HepG2 (cell line): ENCODE data around the gene CCN2. TPM values are rescaled to one million over a fixed set of nuclear protein-coding genes. Genes with fewer than 3 reads are reported as not detected.

Source experiments
- AKAP8 ChIP-seq: sonication (generic); formaldehyde crosslinking; IDR thresholded peaks from 2 replicates; pipeline ENCODE4 v1.5.1; 2020; ENCODE audit warnings: mild to moderate bottlenecking, missing genetic modification reagents
- ARID2 ChIP-seq: sonication (generic); formaldehyde crosslinking; IDR thresholded peaks from 2 replicates; pipeline ENCODE4 v1.8.1; 2022; ENCODE audit warnings: mild to moderate bottlenecking, missing genetic modification reagents, borderline replicate concordance
- ARNTL ChIP-seq: sonication (generic); formaldehyde crosslinking; IDR thresholded peaks from 2 replicates; pipeline ENCODE4 v1.4.0; 2020; ENCODE audit warnings: mild to moderate bottlenecking, missing genetic modification reagents
- CCDC6 ChIP-seq: sonication (generic); formaldehyde crosslinking; IDR thresholded peaks from 2 replicates; pipeline ENCODE4 v1.8.1; 2022; ENCODE audit warnings: mild to moderate bottlenecking, missing genetic modification reagents, moderate library complexity
- FLYWCH1 ChIP-seq: sonication (generic); formaldehyde crosslinking; IDR thresholded peaks from 2 replicates; pipeline ENCODE4 v1.8.1; 2023; ENCODE audit warnings: mild to moderate bottlenecking, missing genetic modification reagents
- JARID2 ChIP-seq: sonication (generic); formaldehyde crosslinking; IDR thresholded peaks from 2 replicates; pipeline ENCODE4 v1.8.1; 2023; ENCODE audit warnings: missing genetic modification reagents, inconsistent platforms; ENCODE audit not compliant: insufficient replicate concordance
- NR2F1 ChIP-seq, 2 experiments: fragments of 450-650 bp in 1 of 2; formaldehyde crosslinking in 1 of 2; IDR thresholded peaks; 2 replicates each; pipeline versions ENCODE4 v1.5.0 to v1.6.1; 2016 to 2020; ENCODE audit warnings: mild to moderate bottlenecking in 1 of 2, missing compliant biosample characterization in 1 of 2, missing genetic modification reagents in 1 of 2, moderate library complexity in 1 of 2
- PHF5A ChIP-seq: IDR thresholded peaks from one replicate; pipeline ENCODE4 v1.6.1; 2018; ENCODE audit warnings: low read depth, missing genetic modification reagents; ENCODE audit not compliant: unreplicated experiment
- POLR2A ChIP-seq, 2 experiments: IDR thresholded peaks; 2 replicates each; pipeline ENCODE4 v1.6.1; 2011; ENCODE audit warnings: low read depth in 2 of 2, low read length in 2 of 2, mild to moderate bottlenecking in 1 of 2, moderate library complexity in 1 of 2; ENCODE audit not compliant: insufficient read depth in 1 of 2
- SYNCRIP ChIP-seq: fragments of 200-400 bp; formaldehyde crosslinking; IDR thresholded peaks from 2 replicates; pipeline ENCODE4 v1.6.1; 2018; ENCODE audit warnings: mild to moderate bottlenecking, low read depth, low read length; ENCODE audit not compliant: insufficient read depth
- TBL1XR1 ChIP-seq: fragments of 150-350 bp; IDR thresholded peaks from 2 replicates; pipeline ENCODE4 v1.6.1; 2014; ENCODE audit warnings: borderline replicate concordance, low read length; ENCODE audit not compliant: partially characterized antibody
- U2AF2 ChIP-seq: fragments of 200-400 bp; formaldehyde crosslinking; IDR thresholded peaks from 2 replicates; pipeline ENCODE4 v1.6.1; 2017; ENCODE audit warnings: low read depth, mild to moderate bottlenecking, low read length
- ZBTB42 ChIP-seq: sonication (generic); formaldehyde crosslinking; IDR thresholded peaks from 2 replicates; pipeline ENCODE4 v1.5.0; 2020; ENCODE audit warnings: mild to moderate bottlenecking, missing genetic modification reagents
- ZNF414 ChIP-seq: sonication (generic); formaldehyde crosslinking; IDR thresholded peaks from 2 replicates; pipeline ENCODE4 v1.5.0; 2020; ENCODE audit warnings: missing genetic modification reagents
- ZNF549 ChIP-seq: sonication (generic); formaldehyde crosslinking; IDR thresholded peaks from 2 replicates; pipeline ENCODE4 v1.5.0; 2020; ENCODE audit warnings: missing genetic modification reagents
- ZNF703 ChIP-seq: sonication (generic); formaldehyde crosslinking; IDR thresholded peaks from 2 replicates; pipeline ENCODE4 v1.5.1; 2020; ENCODE audit warnings: missing genetic modification reagents, mild to moderate bottlenecking, moderate library complexity, borderline replicate concordance
- ZNF724P ChIP-seq: sonication (generic); formaldehyde crosslinking; IDR thresholded peaks from 2 replicates; pipeline ENCODE4 v1.8.0; 2022; ENCODE audit warnings: missing genetic modification reagents, borderline replicate concordance
- polyA plus RNA-seq, 8 experiments: library from polyadenylated mRNA; depleted of rRNA in 3 of 8; stranded (reverse) in 7 of 8; unstranded in 1 of 8; fragments of >200 nt; fragmentation: Illumina TruSeq in 4 of 8; extraction: Trizol in 4 of 8; gene quantifications; 2 replicates each; pipeline versions ENCODE4 v1.2.1 to v1.2.3, GENCODE V29; 2011 to 2016; ENCODE audit warnings: low read depth in 4 of 8, missing spikeins in 1 of 8, mixed read lengths in 1 of 8; ENCODE audit not compliant: insufficient read depth in 1 of 8
- total RNA-seq, 5 experiments: library from RNA; depleted of rRNA; stranded (reverse); fragments of >200 nt; fragmentation: Illumina TruSeq; extraction: Trizol; gene quantifications; 2 replicates each; pipeline ENCODE4 v1.2.3, GENCODE V29; 2016; ENCODE audit warnings: low read depth in 1 of 5
- TF ChIP-seq, protein P1 (sequence below): sonication (generic); formaldehyde crosslinking; IDR thresholded peaks from 2 replicates; pipeline ENCODE4 v1.9.0; 2021; ENCODE audit warnings: missing genetic modification reagents, mild to moderate bottlenecking, borderline replicate concordance
- TF ChIP-seq, protein P2 (sequence below): sonication (generic); formaldehyde crosslinking; IDR thresholded peaks from 2 replicates; pipeline ENCODE4 v1.4.0; 2020; ENCODE audit warnings: missing genetic modification reagents

Gene CCN2
- total and polyA plus RNA-seq, 2 of the 13 experiments (the other 11 are each of a cell fraction or from before 2014, with no cell fraction given), result 34.7 to 316 TPM

DNA sequence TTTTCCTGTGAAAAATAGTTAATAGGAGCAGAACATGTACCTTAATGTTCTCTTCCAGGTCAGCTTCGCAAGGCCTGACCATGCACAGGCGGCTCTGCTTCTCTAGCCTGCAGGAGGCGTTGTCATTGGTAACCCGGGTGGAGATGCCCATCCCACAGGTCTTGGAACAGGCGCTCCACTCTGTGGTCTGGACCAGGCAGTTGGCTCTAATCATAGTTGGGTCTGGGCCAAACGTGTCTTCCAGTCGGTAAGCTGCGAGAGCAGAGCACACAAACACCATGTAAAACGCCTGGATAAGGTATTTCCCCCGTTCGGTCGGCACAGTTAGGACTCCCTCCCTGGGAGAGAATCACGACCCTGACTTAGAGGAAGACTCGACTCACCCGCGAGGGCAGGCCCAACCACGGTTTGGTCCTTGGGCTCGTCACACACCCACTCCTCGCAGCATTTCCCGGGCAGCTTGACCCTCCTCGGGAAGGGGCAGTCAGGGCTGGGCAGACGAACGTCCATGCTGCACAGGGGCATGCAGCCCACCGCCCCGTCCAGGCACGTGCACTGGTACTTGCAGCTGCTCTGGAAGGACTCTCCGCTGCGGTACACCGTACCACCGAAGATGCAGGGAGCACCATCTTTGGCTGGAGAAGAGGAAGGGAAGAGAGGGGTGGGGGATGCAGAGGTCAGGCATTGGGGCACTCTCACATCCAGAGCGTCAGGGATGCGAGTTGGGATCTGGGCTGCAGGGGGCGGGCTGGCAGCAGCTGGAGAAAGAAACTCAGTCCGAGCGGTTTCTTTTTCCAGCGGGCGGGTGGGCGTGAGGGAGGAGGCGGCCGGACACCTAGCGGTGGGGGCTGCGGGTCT lies 1.0 kb downstream of the CCN2 start (continued):
- TF ChIP-seq, protein P1, sequence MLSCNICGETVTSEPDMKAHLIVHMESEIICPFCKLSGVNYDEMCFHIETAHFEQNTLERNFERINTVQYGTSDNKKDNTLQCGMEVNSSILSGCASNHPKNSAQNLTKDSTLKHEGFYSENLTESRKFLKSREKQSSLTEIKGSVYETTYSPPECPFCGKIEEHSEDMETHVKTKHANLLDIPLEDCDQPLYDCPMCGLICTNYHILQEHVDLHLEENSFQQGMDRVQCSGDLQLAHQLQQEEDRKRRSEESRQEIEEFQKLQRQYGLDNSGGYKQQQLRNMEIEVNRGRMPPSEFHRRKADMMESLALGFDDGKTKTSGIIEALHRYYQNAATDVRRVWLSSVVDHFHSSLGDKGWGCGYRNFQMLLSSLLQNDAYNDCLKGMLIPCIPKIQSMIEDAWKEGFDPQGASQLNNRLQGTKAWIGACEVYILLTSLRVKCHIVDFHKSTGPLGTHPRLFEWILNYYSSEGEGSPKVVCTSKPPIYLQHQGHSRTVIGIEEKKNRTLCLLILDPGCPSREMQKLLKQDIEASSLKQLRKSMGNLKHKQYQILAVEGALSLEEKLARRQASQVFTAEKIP (CRISPR knock-in tag), result no peak
- TF ChIP-seq AKAP8 (CRISPR knock-in tag), result no peak
- TF ChIP-seq, protein P2, sequence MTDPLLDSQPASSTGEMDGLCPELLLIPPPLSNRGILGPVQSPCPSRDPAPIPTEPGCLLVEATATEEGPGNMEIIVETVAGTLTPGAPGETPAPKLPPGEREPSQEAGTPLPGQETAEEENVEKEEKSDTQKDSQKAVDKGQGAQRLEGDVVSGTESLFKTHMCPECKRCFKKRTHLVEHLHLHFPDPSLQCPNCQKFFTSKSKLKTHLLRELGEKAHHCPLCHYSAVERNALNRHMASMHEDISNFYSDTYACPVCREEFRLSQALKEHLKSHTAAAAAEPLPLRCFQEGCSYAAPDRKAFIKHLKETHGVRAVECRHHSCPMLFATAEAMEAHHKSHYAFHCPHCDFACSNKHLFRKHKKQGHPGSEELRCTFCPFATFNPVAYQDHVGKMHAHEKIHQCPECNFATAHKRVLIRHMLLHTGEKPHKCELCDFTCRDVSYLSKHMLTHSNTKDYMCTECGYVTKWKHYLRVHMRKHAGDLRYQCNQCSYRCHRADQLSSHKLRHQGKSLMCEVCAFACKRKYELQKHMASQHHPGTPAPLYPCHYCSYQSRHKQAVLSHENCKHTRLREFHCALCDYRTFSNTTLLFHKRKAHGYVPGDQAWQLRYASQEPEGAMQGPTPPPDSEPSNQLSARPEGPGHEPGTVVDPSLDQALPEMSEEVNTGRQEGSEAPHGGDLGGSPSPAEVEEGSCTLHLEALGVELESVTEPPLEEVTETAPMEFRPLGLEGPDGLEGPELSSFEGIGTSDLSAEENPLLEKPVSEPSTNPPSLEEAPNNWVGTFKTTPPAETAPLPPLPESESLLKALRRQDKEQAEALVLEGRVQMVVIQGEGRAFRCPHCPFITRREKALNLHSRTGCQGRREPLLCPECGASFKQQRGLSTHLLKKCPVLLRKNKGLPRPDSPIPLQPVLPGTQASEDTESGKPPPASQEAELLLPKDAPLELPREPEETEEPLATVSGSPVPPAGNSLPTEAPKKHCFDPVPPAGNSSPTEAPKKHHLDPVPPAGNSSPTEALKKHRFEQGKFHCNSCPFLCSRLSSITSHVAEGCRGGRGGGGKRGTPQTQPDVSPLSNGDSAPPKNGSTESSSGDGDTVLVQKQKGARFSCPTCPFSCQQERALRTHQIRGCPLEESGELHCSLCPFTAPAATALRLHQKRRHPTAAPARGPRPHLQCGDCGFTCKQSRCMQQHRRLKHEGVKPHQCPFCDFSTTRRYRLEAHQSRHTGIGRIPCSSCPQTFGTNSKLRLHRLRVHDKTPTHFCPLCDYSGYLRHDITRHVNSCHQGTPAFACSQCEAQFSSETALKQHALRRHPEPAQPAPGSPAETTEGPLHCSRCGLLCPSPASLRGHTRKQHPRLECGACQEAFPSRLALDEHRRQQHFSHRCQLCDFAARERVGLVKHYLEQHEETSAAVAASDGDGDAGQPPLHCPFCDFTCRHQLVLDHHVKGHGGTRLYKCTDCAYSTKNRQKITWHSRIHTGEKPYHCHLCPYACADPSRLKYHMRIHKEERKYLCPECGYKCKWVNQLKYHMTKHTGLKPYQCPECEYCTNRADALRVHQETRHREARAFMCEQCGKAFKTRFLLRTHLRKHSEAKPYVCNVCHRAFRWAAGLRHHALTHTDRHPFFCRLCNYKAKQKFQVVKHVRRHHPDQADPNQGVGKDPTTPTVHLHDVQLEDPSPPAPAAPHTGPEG (CRISPR knock-in tag), result peak; percentile 49; the same call in 1 of the 2 replicates
- TF ChIP-seq CCDC6 (CRISPR knock-in tag), result peak; percentile 88; the same call in 1 of the 2 replicates
- no peak for TF ChIP-seq U2AF2
- no peak for TF ChIP-seq ARID2 (CRISPR knock-in tag)
- TF ChIP-seq FLYWCH1 (CRISPR knock-in tag), result peak; percentile 22
- TF ChIP-seq ZNF549, result no peak
- TF ChIP-seq PHF5A (CRISPR knock-in tag), result peak; percentile 42
- TF ChIP-seq TBL1XR1, result peak; percentile 49
- TF ChIP-seq ZBTB42 (CRISPR knock-in tag), result 0 out of 2 replicates have a peak, but pooled peaks have one; percentile 37
- TF ChIP-seq POLR2A (IDR thresholded peaks at IDR 0.05; ENCODE audit: insufficient read depth in 1 of 2, low read depth in 2 of 2, low read length in 2 of 2), result peak; percentile 55 to 79
- TF ChIP-seq NR2F1 (CRISPR knock-in tag; IDR thresholded peaks at IDR 0.05), result 0 out of 4 replicates have a peak, but pooled peaks of 1 of the 2 experiments have one; percentile 33
- TF ChIP-seq SYNCRIP, result no peak
- TF ChIP-seq ZNF414, result peak; percentile 93
- no peak for TF ChIP-seq JARID2 (CRISPR knock-in tag)
- TF ChIP-seq ZNF724P, result 0 out of 2 replicates have a peak, but pooled peaks have one; percentile 15
- TF ChIP-seq ARNTL (CRISPR knock-in tag), result 0 out of 2 replicates have a peak, but pooled peaks have one; percentile 25
- peak; percentile 83; the same call in 1 of the 2 replicates for TF ChIP-seq ZNF703
